HG03457 (cell line): ENCODE results near the gene GRIK4.

Experiments
- ATAC-seq: cut with Tn5 transposase; IDR thresholded peaks from one replicate; pipeline ENCODE4 v1.9.1; 2021; ENCODE audit warnings: moderate number of reproducible peaks; ENCODE audit not compliant: unreplicated experiment

The GRIK4 gene

DNA sequence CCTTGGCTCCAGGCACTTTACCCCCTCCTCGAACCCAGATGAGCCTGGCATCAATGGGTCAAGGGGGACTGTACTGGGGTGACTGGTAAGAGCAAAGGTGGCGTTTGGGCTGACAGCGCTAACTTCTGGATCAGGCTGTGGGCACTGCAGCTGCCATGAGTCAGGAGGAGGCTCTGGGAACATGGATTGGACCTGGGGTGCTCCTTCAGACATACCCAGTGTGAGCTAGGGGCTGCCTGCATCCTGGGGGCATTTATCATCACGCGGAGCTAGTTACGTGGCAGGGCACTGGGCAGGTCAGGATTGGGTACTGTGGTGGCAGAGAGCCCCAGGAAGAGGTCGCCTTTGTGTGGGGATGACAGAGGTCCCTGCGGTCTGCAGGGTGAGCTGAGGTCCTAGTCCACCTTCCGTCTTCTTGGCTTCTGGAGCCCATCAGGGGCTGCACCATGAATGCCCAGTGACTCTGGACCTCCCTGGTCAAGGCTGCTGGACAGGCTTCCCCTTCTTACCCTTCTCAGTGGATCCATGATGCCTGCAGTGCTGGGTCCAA is 13.1 kb downstream of the GRIK4 start:
- no peak for ATAC-seq

- ATAC-seq = no peak
Measured at GRCh38 chr11:120525261-120526171, 14.0 kb downstream of the GRIK4 start.

DNA sequence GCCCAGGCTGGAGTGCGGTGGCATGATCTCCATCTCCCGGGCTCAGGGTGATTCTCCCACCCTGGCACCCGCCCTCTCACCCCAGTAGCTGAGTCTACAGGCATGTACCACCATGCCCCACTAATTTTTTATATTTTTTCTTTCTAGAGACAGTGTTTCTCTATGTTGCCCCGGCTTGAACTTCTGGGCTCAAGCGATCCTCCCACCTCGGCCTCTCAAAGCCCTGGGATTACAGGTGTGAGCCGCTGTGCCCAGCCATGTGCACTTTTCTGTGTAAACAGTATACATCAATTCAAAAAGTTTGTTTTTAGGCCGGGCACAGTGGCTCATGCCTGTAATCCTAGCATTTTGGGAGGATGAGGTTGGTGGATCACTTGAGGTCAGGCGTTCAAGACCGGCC is 14.7 kb downstream of the GRIK4 start:
- ATAC-seq = no peak

- ATAC-seq = no peak
Measured at GRCh38 chr11:120527111-120527761, 15.7 kb downstream of the GRIK4 start.

DNA sequence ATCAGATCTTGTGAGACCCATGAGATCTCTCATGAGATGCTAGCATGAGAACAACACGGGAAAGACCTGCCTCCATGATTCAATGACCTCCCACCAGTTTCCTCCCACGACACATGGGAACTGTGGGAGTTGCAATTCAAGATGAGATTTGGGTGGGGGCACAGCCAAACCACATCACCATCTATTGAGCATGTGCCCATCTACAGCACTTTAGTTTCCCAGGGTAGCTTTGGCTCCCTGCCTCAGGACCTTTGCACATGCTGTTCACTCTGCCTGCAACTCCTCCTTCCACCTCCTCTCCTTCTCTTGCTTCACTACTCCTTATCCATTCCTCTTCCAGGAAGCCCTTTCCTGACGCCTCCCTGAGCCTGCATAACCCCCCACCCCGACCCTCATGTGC is 17.2 kb downstream of the GRIK4 start:
- no peak for ATAC-seq

- ATAC-seq = no peak
Measured at GRCh38 chr11:120529214-120529613, 17.7 kb downstream of the GRIK4 start.

GRCh38 chr11:120529911-120530310 is 18.4 kb downstream of the GRIK4 start:
- ATAC-seq = no peak

DNA sequence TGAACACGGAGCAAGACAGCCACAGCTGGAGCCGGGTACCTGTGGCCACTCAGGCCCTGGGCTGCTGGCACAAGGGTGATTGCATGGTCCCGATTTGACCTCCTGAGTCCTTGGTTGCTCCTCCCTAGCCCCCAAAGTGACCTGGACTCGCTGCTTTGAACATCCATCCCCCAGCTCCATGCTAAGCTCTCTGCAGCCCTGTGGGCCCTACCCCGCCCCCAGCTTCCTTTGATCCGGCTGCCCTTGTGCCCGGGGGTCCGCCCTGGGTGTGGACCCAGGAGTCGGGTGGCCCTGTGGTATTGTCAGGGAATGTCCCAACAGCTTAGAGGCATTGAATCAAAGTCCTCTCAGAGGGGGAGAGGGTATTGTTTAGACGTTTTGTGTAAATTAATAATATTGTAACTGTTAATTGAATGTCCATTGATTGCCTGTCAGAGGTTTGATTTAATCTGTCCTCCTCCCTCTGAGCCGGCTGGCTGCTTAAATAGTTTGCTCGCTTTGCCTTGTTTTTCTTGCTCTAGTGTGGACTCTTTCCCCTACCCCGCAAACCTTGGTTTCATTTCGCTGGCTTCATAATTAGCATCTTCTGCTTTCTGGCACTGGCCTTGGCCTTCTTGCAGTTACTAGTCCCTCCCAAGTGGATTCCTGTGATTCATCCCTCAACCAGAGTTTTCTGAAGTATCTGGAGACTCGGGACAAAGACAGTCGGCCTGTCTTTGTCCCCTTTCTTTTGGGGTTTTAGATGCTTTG is 20.7 kb downstream of the GRIK4 start:
- ATAC-seq = no peak

DNA sequence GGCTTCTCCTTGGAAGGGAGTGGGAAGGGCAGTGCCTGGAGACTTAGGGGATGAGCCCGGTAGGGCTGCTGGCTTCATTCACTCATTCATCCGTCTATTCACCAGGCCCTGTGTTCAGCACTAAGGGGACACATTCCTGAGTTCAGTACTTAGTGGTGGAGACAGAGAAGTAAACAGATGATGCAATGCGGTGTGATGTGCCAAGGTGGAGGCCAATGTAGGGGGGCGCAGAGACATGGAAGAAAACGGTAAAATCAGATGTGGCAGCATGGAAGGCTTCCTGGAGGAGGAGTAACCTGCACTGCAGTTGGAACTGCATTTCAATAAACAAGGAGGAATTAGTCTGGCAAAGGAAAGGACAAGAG is 21.3 kb downstream of the GRIK4 start:
- no peak for ATAC-seq

DNA sequence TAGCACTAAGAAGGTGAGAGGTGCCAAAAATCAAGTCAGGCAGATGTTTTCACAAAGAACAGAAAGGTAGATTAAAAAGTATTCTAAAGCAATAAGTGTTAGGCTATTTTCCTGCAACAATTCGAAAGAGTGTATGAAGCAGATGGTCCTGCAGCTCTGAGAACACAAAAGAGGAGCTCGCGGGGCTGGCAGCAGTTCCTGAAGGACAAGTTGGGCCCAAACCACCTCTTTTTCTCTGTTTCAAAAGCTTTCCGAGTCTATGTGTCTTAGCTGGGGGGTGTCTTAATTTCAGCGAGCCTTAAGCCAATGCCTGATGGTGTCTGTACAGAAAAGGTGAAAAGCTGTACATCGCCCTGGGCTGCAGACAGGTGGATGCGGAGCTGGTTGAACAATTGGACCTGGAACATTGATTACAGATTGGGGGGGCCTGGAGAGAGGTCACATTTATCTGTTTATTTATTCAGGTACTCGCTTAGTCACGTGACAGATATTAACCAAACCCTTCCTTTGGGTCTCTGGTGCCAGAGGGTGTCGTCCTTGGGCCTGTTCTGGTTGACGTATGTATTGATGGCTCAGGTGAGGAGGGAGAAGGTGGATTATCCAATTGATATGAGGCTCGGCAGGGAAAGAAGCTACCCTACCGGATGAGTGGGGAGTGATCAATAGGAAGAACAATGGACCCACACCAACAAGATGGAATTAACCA is 24.7 kb downstream of the GRIK4 start:
- no peak for ATAC-seq

DNA sequence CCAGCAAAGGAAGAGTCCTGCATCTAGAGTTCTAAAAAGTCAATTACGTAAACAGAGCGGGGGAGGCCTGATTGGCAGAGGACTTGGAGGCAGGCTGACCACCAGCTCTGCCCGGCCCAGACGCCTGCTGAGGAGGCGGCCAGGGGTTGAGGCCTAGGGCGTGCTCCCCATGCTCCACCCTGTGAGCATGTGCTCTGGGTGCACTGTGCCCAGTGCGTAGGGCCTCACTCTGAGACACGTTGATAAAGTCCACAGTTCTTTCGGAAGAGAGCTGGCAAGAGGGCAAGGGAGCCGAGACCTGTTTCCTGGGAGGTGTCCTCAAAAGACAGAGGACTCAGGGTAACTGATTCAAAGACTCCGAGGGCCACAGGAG is 25.2 kb downstream of the GRIK4 start:
- ATAC-seq = no peak

DNA sequence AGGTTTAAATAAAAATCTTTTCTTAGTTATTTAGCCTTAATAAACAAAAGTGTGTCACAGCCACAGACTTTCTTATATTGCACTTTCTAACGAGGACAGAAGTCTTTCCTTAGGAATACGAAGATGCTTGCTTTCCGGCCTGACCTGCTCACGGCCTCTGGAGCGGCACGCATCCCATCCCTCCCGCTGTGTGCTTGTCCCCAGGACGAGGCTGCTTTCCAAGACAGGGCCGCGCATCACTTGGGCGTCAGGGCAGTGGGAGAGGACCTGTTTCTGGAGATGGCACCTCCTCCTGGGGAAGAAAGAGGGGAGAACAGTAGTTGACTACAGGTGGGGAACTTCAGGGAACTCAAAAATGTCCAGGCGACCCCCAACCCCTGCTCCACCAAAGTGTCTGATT is 26.4 kb downstream of the GRIK4 start:
- no peak for ATAC-seq

DNA sequence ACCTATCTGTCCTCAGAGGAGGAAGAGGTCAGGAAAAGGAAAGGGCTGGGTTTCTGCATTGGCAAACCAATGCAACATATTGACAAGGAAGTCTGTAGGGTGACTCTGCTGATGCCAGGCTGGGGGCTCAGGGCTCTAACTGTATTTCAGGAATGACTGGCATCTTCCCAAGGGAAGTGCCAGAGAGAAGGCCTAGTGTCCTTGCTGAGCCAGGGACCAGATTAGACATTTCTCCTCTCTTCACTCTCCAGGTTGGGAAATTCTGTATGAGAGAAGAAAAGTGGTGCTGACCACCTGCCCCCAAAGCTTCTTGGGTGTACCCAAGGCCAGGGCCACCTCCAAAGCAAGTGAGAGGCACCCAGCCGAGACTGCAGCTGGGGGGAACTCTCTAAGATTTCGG is 27.2 kb downstream of the GRIK4 start:
- ATAC-seq = no peak

- ATAC-seq = no peak
Measured at GRCh38 chr11:120539667-120540369, 28.3 kb downstream of the GRIK4 start.

GRCh38 chr11:120540744-120541465 is 29.4 kb downstream of the GRIK4 start:
- ATAC-seq = no peak

- ATAC-seq = no peak
Measured at GRCh38 chr11:120543521-120544215, 32.1 kb downstream of the GRIK4 start.

DNA sequence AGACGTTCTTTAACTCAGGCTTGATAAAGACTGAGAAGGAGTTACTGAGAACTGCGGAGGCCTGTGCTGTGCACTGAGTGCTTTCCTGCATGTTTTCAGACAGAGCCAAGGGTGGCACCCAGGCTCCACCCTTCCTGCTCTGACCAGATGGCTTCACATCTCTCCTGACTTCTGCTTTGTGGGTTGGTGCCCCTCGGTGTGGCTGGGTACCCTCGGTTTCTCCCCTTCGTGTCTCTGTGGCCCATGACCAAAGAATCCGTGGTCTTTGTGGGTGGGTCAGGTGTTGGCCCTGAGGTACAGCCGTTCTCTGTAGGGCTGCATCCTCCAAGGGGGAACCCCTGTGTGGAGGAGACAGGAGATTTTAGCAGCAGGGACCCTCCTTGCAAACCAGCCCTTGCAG is 34.3 kb downstream of the GRIK4 start:
- no peak for ATAC-seq

DNA sequence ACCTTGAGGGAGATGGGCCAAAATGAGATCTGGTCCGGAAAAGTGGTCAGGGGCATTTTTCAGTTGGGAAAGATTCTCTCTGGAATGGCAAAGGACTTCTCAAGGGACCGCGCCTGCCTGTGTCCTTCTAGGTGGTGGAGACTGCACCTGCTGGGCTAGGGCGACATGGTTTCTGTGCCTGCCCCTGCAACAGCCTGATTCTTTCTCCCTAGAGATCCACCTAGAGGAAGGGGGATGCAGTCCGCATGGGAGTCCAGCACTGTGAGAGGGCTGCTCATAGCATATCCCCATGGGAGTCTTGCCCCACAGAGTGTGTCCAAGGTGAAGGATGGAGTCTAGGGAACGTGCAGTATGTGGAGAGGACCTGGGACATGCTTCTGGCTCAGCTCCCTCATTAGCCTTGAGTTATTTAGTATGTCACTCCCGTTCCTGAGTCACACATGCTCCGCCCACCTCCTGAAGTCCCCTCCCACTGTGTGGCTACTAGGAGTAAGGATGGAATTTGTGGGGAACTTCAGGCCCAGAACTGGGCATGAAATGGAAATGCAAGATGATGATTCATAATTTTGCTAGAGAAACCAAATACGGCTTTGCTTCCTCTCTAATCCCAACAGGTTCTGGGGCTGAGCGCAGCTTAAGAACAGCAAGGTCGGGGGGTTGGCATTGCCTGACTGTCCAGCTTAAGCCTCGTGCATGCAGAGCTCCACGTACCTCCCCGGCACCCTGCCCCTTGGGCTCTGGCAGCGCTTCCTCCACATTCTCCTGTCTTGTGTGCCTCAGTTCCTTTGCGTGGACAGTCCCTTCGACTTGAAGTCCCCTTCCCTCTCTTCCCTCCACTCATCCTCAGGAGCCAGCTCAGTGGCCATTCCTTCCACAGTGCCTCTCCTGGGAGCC is 35.0 kb downstream of the GRIK4 start:
- no peak for ATAC-seq
